Body of pancreas (tissue), 4 donors: Measurements from ENCODE around the gene FBRSL1.

Source experiments
- POLR2A ChIP-seq, 3 donors: fragments of 450-650 bp; IDR thresholded peaks; one replicate each; pipeline ENCODE4 v1.6.1; 2016; ENCODE audit warnings: antibody characterized with exemption in 3 of 3, mild to moderate bottlenecking in 2 of 3
- TF ChIP-seq, protein P1 (sequence below), 7 experiments: fragments of 450-650 bp in 4 of 7; fragments of 200-600 bp in 3 of 7; sonication (generic) in 3 of 7; IDR thresholded peaks; one replicate each; pipeline ENCODE4 v1.5.1; 2016 to 2019; ENCODE audit warnings: antibody characterized with exemption in 7 of 7

DNA sequence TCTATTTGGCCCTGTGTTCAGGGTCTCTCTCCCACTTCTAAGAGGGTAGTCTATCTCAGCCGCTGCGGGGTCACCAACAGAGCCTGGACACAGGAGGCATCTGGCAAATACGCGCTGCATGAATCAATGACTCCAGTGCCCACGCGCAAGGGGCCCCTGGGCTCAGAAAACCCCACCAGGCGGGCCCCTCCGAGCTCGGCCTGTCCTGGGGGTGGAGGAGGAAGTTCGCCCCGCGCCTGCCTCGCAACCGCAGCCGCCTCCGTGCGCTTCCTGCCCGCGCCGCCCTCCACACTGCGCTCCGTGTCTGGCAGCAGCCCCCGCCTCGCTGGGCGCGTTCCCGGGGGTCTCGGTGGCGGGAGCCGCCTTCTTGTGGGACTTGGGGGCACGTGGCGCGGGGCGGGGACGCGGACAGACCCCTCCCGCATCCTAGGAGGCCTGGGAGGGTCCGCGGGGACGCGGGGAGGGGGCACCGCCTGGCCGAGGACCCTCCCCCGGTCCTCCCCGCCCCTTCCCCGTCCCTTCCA, 811 bp upstream of the FBRSL1 start:
- TF ChIP-seq POLR2A (IDR thresholded peaks at IDR 0.05) = no peak
- TF ChIP-seq, protein P1, sequence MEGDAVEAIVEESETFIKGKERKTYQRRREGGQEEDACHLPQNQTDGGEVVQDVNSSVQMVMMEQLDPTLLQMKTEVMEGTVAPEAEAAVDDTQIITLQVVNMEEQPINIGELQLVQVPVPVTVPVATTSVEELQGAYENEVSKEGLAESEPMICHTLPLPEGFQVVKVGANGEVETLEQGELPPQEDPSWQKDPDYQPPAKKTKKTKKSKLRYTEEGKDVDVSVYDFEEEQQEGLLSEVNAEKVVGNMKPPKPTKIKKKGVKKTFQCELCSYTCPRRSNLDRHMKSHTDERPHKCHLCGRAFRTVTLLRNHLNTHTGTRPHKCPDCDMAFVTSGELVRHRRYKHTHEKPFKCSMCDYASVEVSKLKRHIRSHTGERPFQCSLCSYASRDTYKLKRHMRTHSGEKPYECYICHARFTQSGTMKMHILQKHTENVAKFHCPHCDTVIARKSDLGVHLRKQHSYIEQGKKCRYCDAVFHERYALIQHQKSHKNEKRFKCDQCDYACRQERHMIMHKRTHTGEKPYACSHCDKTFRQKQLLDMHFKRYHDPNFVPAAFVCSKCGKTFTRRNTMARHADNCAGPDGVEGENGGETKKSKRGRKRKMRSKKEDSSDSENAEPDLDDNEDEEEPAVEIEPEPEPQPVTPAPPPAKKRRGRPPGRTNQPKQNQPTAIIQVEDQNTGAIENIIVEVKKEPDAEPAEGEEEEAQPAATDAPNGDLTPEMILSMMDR (IDR thresholded peaks at IDR 0.05) = no peak
